NCI-H2196 (cell line): ENCODE data around the gene DNAH14.
"Not testable (repeated sequence)": the region's sequence is repeated elsewhere in the genome, so short reads cannot be mapped to it uniquely, and the experiment has no call there.

Source experiments
- DNase-seq: peaks from one replicate; lab custom pipeline; 2025; ENCODE audit not compliant: unreplicated experiment; lab: John Stamatoyannopoulos, UW

The DNAH14 gene

DNA sequence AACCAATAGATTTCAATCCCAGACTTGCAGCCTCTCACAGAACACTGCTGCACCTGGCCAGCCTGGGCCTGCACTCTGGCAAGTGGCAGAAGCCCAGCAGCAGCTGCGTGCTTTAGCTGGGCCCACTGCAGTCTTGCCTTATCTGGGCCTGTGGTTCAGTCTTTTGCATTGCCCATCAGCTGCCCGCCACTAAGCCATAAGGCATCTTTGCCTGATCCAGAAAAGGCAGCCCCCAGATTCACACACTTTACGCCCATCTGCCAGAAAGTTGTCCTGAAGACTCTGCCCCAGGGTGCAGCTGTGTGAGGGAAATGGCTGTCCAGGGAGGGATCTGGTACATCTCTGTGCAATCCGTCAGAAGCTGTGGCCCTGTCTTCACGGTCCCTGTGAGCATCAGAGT is 217.0 kb downstream of the DNAH14 start:
- DNase-seq: no peak

DNA sequence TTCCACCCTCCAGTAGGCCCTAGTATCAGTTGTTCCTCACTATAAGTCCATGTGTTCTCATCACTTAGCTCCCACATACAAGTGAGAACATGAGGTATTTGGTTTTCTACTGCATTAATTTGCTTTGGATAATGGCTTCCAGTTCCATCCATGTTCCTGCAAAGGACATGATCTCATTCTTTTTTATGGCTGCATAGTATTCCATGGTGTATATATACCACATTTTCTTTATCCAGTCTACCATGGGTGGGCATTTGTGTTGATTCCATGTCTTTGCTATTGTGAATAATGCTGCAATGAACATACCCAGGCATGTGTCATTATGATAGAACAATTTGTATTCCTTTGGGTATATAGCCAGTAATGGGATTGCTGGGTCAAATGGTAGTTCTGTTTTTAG is 218.3 kb downstream of the DNAH14 start:
- DNase-seq: not testable (repeated sequence)

DNA sequence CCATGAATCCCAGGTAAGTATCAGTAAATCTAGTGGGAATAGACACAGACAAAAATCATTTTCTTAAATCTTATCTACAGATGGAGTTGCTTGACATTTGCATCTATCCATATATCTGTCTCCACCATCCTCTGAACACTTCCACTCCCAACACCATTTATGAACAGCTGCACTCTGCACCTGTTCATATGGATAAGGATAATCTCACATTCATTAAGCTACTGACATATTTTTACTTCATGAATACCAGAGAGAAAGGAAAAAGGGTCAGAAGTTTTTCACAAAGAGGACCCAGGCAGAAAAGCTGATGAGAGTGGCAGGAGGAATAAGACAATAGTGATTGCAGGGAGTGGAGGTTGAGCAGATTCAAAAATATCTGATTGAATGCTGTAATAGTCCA is 222.6 kb downstream of the DNAH14 start:
- no peak for DNase-seq

DNA sequence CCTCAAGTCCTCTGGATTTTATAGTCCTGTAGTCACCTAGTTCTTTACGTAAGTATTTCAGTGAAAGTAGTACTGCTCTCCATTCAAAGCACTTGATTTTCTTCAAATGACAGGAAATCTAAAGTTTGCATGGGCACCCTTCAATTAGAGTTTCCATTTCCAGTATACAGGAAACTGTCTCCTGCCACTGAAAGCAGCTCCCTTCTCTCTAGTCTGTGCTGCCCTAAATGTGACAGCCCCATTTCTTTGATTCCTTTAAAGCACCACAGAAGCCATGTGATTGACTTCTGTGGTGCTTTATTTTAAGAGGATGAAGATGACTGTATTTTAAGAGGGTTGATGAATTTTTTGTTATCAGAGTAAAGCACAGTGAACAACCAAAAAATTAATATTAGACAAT is 226.1 kb downstream of the DNAH14 start:
- DNase-seq: no peak

DNA sequence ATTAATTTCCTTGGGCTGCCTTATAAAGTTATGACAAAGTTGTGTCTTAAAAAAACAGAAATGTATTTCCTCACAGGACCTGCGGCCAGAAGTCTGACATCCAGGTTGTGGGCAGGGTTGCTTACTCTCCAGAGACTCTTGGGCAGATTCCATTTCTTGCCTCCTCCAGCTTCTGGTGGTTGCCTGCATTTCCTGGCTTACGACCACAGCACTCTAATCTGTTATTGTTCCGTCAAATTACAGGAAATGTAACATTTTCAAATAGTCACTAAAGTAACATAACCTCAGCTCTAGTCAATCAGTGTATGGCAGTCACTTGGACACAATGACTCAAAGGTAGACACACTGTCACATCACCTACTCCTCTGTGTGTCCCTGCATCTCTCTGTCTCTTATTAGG is 226.8 kb downstream of the DNAH14 start:
- no peak for DNase-seq

DNA sequence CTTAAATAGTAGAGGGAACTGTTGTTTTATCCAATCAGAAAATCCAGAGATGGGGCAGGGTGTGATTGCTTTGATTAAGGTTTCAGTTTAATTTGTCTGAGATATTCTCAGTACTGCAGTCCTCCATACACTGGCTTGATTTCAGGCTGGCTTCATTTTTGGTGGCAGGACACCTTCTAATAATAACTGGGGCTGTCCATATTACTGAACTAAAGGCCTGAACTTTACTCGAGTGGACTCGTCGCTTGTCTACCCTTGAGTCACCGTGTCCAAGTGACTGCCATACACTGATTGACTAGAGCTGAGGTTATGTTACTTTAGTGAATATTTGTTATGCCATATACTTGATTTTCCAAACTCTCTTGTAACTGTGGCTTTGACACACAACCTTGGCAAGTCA is 228.8 kb downstream of the DNAH14 start:
- no peak for DNase-seq

DNA sequence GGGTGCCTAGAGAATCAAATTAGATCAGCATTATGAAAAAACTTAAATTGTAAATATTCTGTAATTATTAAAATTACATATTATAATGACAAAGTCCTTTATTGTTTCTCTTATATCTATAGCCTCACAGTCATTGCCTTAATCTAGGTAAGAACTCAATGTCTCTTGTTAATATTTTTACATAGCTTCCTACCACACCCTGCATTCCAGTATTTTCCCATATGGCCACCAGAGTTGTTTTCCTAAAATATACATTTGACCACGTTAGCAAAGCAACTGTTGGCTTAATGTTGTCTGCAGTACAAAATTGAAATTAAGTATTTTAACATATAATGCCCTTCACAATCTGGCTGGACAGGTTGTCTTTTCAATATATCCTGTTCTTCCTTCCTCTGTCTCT is 230.3 kb downstream of the DNAH14 start:
- no peak for DNase-seq

DNA sequence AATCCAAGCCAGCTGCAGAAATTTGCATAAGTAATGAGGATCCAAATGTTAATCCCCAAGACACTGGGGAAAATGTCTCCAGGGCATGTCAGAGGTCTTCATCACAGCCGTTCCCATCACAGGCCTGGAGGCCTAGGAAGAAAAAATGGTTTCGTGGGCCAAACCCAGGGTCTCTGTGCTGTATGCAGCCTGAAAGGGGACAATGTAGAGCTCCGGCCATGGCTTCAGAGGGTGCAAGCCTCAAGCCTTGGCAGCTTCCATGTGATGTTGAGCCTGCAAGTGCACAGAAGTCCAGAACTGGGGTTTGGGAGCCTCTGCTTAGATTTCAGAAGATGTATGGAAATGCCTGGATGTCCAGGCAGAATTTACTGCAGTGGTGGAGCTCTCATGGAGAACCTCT is 247.9 kb downstream of the DNAH14 start:
- DNase-seq: not testable (repeated sequence)

DNA sequence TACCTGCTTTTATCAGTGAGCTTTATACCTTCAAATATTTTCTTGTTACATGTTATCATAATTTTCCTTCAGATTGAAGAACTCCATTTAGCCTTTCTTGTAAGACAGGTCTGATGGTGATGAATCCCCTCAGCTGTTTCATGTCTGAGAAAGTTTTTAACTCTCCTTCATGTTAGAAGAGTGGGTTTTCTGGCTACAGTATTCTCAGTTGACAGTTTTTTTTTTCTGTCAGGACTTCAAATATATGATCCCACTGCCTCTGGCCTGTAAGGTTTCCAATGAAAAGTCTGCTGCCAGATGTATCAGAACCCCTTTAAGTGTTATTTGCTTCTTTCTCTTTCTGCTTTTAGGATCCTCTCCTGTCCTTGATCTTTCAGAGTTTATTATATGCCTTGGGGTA is 250.2 kb downstream of the DNAH14 start:
- DNase-seq: no peak

DNA sequence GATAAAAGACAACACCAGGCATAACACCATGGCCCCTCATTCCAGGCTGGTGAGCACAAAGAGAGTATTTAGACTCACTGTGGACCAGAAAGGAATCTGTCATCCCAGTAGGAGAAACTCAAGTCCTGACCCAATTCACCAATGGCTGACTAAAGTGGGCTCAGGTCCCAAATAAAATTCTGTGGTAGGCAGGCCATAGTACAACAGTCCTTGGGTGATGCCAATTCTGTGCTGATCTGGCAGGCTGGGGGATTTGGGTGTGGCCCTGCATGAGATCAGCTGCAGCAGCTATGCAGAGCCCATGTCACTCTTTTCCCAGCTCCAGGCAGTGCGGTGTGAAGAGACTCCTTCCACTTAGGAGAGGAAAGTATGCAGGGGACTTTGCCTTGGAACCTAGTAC is 253.2 kb downstream of the DNAH14 start:
- no peak for DNase-seq

GRCh38 chr1:225191199-225191753 is 261.8 kb downstream of the DNAH14 start:
- DNase-seq: no peak

GRCh38 chr1:225201447-225201846 is 272.0 kb downstream of the DNAH14 start:
- DNase-seq: no peak

GRCh38 chr1:225207791-225208190 is 278.3 kb downstream of the DNAH14 start:
- no peak for DNase-seq

DNA sequence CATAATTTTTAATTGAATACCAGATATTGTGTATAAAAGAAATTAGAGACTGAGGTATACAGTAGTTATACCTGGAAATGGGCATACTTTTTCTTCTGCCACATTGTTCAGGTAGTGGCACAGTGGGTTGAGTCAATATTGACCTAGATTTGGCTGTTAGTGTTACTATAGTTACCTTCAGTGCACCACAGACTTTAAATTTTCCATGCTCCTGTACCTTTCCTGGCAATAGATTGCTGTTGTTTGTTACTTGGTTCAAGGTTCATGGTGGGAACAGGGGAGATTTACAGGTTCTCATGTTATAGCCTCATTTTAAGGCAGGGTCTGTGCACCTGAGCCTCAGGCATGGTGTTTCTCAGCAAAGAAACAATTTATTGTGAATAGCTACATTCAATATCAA is 279.7 kb downstream of the DNAH14 start:
- DNase-seq: no peak

- not testable (repeated sequence) for DNase-seq
These were observed 280.7 kb downstream of the DNAH14 start for GRCh38 chr1:225210180-225210579.

GRCh38 chr1:225211694-225212442 is 282.4 kb downstream of the DNAH14 start:
- DNase-seq: not testable (repeated sequence)

GRCh38 chr1:225224287-225224686 is 294.8 kb downstream of the DNAH14 start:
- DNase-seq: no peak

DNA sequence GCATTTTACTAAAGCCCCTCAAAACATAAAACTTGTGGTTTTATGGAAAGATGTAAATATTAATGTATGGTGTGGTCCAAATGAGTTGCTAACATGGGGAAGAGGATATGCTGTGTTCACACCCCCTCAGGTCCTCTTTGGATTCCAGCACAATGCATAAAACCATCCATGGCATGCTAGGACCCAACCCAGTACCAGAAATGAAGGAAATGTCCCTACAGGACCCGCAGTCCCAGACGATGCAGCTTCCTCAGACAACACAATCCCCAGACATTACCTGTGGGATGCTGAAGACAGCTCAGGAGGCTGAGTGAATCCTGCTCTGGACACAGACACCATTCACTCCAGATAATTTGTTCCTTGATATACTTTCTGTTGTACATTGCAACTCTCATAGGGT is 296.2 kb downstream of the DNAH14 start:
- no peak for DNase-seq

- no peak for DNase-seq
These were observed 299.4 kb downstream of the DNAH14 start for GRCh38 chr1:225228871-225229303.

DNA sequence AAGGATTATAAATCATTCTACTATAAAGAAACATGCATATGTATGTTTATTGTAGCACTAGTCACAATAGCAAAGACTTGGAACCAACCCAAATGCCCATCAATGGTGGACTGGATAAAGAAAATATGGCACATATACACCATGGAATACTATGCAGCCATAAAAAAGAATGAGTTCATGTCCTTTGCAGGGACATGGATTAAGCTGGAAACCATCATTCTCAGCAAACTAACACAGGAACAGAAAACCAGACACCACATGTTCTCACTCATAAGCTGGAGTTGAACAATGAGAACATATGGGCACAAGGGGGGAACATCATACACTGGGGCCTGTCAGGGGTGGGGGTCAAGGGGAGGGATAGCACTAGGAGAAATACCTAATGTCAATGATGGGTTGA is 300.0 kb downstream of the DNAH14 start:
- not testable (repeated sequence) for DNase-seq

DNA sequence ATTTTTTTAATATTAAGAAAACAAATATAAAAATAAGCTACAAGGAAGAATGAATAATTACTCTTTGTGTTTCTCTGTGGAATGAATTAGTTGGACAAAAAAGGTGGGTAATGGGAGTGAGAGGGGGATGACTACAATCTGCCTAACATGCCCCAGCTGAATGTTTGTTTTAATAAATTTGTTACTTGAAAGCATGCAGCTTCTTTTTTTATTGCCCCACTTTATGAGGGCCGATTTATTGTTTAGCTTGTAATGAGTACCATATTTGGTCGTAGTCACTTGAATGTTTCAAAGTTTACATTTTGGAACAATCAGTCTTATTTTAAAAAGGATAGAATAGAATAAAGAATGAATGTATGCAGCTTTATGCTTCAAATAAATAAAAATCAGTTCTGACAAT is 301.0 kb downstream of the DNAH14 start:
- no peak for DNase-seq

DNA sequence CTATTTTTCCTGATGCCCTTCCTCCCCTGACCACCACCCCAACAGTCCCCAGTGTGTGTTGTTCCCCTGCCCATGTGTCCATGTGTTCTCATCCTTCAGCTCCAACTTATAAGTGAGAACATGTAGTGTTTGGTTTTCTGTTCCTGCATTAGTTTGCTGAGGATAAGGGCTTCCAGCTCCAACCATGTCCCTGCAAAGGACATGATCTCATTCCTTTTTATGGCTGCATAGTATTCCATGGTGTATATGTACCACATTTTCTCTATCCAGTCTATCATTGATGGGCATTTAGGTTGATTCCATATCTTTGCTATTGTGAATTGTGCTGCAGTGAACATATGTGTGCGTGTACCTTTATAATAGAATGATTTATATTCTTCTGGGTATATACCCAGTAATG is 303.5 kb downstream of the DNAH14 start:
- not testable (repeated sequence) for DNase-seq

DNA sequence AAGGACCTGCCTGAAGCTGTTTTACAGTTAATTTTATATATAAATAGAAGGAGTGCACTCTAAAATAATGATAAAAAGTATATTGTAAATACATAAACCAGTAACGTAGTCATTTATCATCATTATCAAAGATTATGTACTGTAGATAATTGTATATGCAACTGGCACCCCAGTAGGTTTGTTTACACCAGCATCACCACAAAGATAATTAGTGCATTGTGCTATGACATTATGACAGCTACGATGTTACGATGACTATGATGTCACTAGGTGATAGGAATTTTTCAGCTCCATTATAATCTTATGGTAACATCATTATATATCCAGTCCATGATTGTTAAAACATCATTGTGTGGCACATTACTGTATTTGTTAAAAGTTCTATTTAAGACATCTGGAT is 313.1 kb downstream of the DNAH14 start:
- DNase-seq: no peak
